Measurements from ENCODE around the gene GPD1L. TPM values are rescaled to one million over a fixed set of nuclear protein-coding genes. Genes with fewer than 3 reads are reported as not detected.

Gene GPD1L
- total and polyA plus RNA-seq, 2 of the 13 experiments (the other 11 are each of a cell fraction or from before 2014, with no cell fraction given) = 4.9 to 13.7 TPM

DNA sequence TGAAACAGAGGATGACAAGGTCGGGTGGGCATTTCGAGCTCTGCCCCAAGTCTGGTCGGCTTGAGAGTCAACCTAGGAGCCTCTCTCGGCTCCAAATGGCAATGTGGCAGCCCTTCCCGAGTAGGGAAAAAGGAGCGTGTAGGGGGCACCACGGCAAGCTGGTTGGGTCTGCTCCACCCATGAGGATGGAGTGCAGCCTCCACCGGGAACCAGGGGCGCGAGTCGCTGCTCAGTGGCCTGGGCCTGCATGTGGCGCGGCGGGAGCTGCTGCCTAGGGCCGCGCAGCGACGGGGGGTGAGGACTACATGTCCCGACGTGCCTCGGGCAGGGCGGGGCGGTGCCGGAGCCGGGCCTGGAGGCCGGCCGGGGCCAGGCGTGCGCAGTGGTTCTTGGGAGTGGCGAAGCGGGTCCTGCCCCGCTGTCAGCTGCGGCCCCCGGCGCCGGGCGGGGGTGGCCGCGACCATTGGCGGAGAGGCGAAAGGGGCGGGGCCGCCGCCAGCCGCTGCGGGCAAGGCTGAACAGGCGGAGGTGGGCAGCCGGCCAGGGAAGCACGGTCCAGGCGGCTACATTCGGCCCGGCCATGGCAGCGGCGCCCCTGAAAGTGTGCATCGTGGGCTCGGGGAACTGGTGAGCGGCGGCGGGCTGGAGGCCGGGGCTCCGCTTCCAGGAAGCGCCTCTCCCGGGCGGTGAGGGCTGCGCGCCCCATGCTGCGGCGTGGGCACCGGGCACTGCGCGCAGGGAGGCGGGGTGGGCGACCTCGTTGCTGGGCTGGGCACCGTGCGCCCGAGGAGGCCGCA lies at the start of gene GPD1L (continued):
- peak; percentile 15 for TF ChIP-seq AGO1 (IDR thresholded peaks at IDR 0.05; ENCODE audit: low read depth, low read length, poor library complexity, severe bottlenecking)
- no peak for TF ChIP-seq RCOR2 (CRISPR knock-in tag; IDR thresholded peaks at IDR 0.05)
- no peak; the same call in 1 of the 2 replicates for TF ChIP-seq ZSCAN9 (CRISPR knock-in tag; IDR thresholded peaks at IDR 0.05; ENCODE audit: borderline replicate concordance)
- TF ChIP-seq MEF2D (CRISPR knock-in tag; IDR thresholded peaks at IDR 0.05) = no peak
- TF ChIP-seq XBP1 (CRISPR knock-in tag; IDR thresholded peaks at IDR 0.05) = no peak
- no peak for TF ChIP-seq SRSF1 (optimal IDR thresholded peaks at IDR 0.05; ENCODE audit: low read depth, low read length)
- TF ChIP-seq ZNF549 (CRISPR knock-in tag; IDR thresholded peaks at IDR 0.05) = no peak
- TF ChIP-seq ZNF724P (CRISPR knock-in tag; IDR thresholded peaks at IDR 0.05; ENCODE audit: borderline replicate concordance) = peak; percentile 34; the same call in 1 of the 2 replicates
- peak; percentile 61 for TF ChIP-seq ZNF709 (CRISPR knock-in tag; IDR thresholded peaks at IDR 0.05)
- TF ChIP-seq, protein P1, sequence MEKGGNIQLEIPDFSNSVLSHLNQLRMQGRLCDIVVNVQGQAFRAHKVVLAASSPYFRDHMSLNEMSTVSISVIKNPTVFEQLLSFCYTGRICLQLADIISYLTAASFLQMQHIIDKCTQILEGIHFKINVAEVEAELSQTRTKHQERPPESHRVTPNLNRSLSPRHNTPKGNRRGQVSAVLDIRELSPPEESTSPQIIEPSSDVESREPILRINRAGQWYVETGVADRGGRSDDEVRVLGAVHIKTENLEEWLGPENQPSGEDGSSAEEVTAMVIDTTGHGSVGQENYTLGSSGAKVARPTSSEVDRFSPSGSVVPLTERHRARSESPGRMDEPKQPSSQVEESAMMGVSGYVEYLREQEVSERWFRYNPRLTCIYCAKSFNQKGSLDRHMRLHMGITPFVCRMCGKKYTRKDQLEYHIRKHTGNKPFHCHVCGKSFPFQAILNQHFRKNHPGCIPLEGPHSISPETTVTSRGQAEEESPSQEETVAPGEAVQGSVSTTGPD (CRISPR knock-in tag; IDR thresholded peaks at IDR 0.05) = no peak
- no peak for TF ChIP-seq ZNF850 (CRISPR knock-in tag; conservative IDR thresholded peaks at IDR 0.05)
- TF ChIP-seq CBFB (CRISPR knock-in tag; IDR thresholded peaks at IDR 0.05) = peak; percentile 75
- TF ChIP-seq TOE1 (CRISPR knock-in tag; IDR thresholded peaks at IDR 0.05) = no peak
- TF ChIP-seq FOSL2 (CRISPR knock-in tag; IDR thresholded peaks at IDR 0.05) = peak; percentile 20; the same call in 1 of the 2 replicates
- 0 out of 2 replicates have a peak, but pooled peaks have one; percentile 13 for TF ChIP-seq GABPA (IDR thresholded peaks at IDR 0.05; ENCODE audit: low read depth, low read length)
- no peak for TF ChIP-seq GABPA (CRISPR knock-in tag; IDR thresholded peaks at IDR 0.05; ENCODE audit: low read depth)
- no peak for TF ChIP-seq THYN1 (CRISPR knock-in tag; IDR thresholded peaks at IDR 0.05; ENCODE audit: borderline replicate concordance, low read depth)
- TF ChIP-seq ERF (CRISPR knock-in tag; IDR thresholded peaks at IDR 0.05) = peak; percentile 63
- no peak for TF ChIP-seq JUND (CRISPR knock-in tag; IDR thresholded peaks at IDR 0.05)
- TF ChIP-seq GFI1 (CRISPR knock-in tag; IDR thresholded peaks at IDR 0.05; ENCODE audit: borderline replicate concordance) = no peak; the same call in 1 of the 2 replicates
- TF ChIP-seq NR2F6 (IDR thresholded peaks at IDR 0.05) = no peak
- no peak for TF ChIP-seq NR2F6 (CRISPR knock-in tag; IDR thresholded peaks at IDR 0.05)
- TF ChIP-seq, protein P2, sequence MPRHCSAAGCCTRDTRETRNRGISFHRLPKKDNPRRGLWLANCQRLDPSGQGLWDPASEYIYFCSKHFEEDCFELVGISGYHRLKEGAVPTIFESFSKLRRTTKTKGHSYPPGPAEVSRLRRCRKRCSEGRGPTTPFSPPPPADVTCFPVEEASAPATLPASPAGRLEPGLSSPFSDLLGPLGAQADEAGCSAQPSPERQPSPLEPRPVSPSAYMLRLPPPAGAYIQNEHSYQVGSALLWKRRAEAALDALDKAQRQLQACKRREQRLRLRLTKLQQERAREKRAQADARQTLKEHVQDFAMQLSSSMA (CRISPR knock-in tag; IDR thresholded peaks at IDR 0.05) = 0 out of 2 replicates have a peak, but pooled peaks have one; percentile 33
- peak; percentile 18; the same call in 1 of the 2 replicates for TF ChIP-seq STAG1 (CRISPR knock-in tag; IDR thresholded peaks at IDR 0.05)
- peak; percentile 22 for TF ChIP-seq FOXA3 (CRISPR knock-in tag; IDR thresholded peaks at IDR 0.05)
- no peak for TF ChIP-seq KLF9 (CRISPR knock-in tag; IDR thresholded peaks at IDR 0.05; ENCODE audit: low read depth)
- TF ChIP-seq, protein P3, sequence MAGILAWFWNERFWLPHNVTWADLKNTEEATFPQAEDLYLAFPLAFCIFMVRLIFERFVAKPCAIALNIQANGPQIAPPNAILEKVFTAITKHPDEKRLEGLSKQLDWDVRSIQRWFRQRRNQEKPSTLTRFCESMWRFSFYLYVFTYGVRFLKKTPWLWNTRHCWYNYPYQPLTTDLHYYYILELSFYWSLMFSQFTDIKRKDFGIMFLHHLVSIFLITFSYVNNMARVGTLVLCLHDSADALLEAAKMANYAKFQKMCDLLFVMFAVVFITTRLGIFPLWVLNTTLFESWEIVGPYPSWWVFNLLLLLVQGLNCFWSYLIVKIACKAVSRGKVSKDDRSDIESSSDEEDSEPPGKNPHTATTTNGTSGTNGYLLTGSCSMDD (CRISPR knock-in tag; IDR thresholded peaks at IDR 0.05) = no peak
- peak; percentile 69 for TF ChIP-seq ZNF446 (CRISPR knock-in tag; IDR thresholded peaks at IDR 0.05)
- TF ChIP-seq ZSCAN22 (CRISPR knock-in tag; IDR thresholded peaks at IDR 0.05) = no peak
- TF ChIP-seq CBX1 (IDR thresholded peaks at IDR 0.05; ENCODE audit: low read depth) = no peak
- TF ChIP-seq, protein P4, sequence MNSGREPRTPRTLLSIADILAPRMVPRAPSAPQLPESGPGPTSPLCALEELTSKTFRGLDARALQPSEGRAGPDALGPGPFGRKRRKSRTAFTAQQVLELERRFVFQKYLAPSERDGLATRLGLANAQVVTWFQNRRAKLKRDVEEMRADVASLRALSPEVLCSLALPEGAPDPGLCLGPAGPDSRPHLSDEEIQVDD (CRISPR knock-in tag; IDR thresholded peaks at IDR 0.05; ENCODE audit: borderline replicate concordance) = peak; percentile 44; the same call in 1 of the 2 replicates
